Neural progenitor cell (in vitro differentiated cells): ENCODE data around the gene AGBL4.

Experiments
- CTCF ChIP-seq: fragments of 200-600 bp; sonication (generic); IDR thresholded peaks from 2 replicates; pipeline ENCODE4 v1.5.1; 2017; ENCODE audit warnings: antibody characterized with exemption, mild to moderate bottlenecking
- EZH2 ChIP-seq: fragments of 200-600 bp; sonication (generic); IDR thresholded peaks from 2 replicates; pipeline ENCODE4 v1.6.1; 2017; ENCODE audit warnings: antibody characterized with exemption, mild to moderate bottlenecking, moderate library complexity
- EZH2phosphoT487 ChIP-seq: fragments of 200-600 bp; sonication (generic); IDR thresholded peaks from 2 replicates; pipeline ENCODE4 v1.6.1; 2017; ENCODE audit warnings: antibody characterized with exemption

DNA sequence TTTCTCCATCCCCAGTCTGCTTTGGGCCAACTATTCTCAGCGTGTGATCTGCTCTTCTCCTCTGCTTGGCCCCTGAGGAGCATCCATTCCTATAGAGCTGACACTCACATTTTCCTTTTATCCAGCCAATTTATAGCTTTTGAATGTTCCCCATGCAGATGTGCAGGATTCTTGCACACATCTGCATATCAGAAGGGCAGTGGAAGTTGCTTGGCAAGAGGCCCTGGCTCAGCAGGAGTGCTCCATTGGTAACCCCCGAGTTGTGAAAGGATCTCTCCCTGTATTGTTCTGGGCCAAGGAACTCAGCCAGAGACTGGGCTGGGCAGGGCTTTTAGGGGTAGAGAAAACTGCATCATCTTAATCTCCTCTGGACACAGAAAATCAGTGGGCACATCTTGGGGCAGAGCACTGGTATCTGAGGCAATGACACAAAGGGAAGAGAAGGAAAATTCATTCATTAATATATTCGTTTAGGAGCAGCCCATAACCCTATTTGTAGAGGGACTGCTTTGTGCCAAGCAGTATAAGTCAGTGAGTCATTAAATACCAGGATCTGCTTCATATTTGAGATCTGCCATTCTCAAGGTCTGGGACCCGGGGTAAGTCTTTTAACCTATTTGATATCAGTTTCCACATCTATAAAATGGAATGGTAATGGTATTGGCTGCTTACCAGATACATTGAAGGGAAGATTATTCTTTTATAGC, 1216.0 kb downstream of the AGBL4 start:
- TF ChIP-seq CTCF (no peak), EZH2 (no peak), EZH2phosphoT487 (no peak)
